GM18526 (cell line): ENCODE measurements around the gene RFC5.

Source experiments
- POLR2A ChIP-seq: IDR thresholded peaks from 3 replicates; pipeline ENCODE4 v1.6.1; 2011; ENCODE audit not compliant: insufficient read length; ENCODE audit errors: extremely low read depth

Gene RFC5

GRCh38 chr12:118016424-118017264, at the start of gene RFC5:
TSS of gene RFC5 (plus strand) at chr12:118016703. CDS start at chr12:118016828, 125 bp downstream.
- TF ChIP-seq POLR2A: peak; percentile 83

GRCh38 chr12:117967043-117967442, 49.5 kb upstream of the RFC5 start:
- no peak for TF ChIP-seq POLR2A

- TF ChIP-seq POLR2A: no peak
These were observed 49.0 kb upstream of the RFC5 start for GRCh38 chr12:117967512-117967911.

GRCh38 chr12:117968151-117968789, 48.2 kb upstream of the RFC5 start:
- TF ChIP-seq POLR2A: no peak

- no peak for TF ChIP-seq POLR2A
These were observed 47.5 kb upstream of the RFC5 start, which contains the start of gene KSR2 for GRCh38 chr12:117968826-117969659. TSS of gene KSR2 (minus strand) at chr12:117968990. CDS start at chr12:117968255, 735 bp downstream.

GRCh38 chr12:117970334-117970733, 46.2 kb upstream of the RFC5 start:
- no peak for TF ChIP-seq POLR2A

- no peak for TF ChIP-seq POLR2A
These were observed 44.2 kb upstream of the RFC5 start for GRCh38 chr12:117972301-117972700.

- TF ChIP-seq POLR2A: no peak
These were observed 41.5 kb upstream of the RFC5 start for GRCh38 chr12:117975006-117975405.

- TF ChIP-seq POLR2A: no peak
These were observed 39.1 kb upstream of the RFC5 start for GRCh38 chr12:117977373-117977772.

- no peak for TF ChIP-seq POLR2A
These were observed 35.9 kb upstream of the RFC5 start for GRCh38 chr12:117980616-117981015.

GRCh38 chr12:117981267-117981666, 35.2 kb upstream of the RFC5 start:
- TF ChIP-seq POLR2A: no peak

GRCh38 chr12:117985182-117985581, 31.3 kb upstream of the RFC5 start:
- TF ChIP-seq POLR2A: no peak

GRCh38 chr12:117986705-117987469, 29.6 kb upstream of the RFC5 start:
- no peak for TF ChIP-seq POLR2A

- TF ChIP-seq POLR2A: no peak
These were observed 21.7 kb upstream of the RFC5 start for GRCh38 chr12:117994551-117995438.
